HTERT RPE-1 (cell line): Measurements from ENCODE around the gene MAD1L1.

Experiments used
- in situ Hi-C: fragments of 300-500 bp; cut with MboI; formaldehyde crosslinking; loops from 4 replicates; pipeline ENCODE4 v1.14.3; 2020; ENCODE audit warnings: low sequenced_read_pairs

MAD1L1 gene

DNA sequence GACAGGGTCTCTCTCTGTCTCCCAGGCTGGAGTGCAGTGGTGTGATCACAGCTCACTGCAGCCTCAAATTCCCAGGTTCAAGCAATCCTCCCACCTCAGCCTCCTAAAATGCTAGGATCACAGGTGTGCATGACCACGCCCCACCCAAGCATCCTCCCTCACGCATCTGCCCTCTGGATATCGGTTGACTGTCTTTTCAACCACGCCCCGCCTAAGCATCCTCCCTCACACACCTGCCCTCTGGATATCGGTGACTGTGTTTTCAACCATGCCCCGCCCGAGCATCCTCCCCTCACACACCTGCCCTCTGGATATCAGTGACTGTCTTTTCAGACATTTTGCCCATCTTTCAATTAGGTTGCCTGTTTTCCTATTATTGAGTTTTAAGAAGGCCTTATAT is 140.5 kb downstream of the MAD1L1 start:
- in situ Hi-C loops, result no loop called here

DNA sequence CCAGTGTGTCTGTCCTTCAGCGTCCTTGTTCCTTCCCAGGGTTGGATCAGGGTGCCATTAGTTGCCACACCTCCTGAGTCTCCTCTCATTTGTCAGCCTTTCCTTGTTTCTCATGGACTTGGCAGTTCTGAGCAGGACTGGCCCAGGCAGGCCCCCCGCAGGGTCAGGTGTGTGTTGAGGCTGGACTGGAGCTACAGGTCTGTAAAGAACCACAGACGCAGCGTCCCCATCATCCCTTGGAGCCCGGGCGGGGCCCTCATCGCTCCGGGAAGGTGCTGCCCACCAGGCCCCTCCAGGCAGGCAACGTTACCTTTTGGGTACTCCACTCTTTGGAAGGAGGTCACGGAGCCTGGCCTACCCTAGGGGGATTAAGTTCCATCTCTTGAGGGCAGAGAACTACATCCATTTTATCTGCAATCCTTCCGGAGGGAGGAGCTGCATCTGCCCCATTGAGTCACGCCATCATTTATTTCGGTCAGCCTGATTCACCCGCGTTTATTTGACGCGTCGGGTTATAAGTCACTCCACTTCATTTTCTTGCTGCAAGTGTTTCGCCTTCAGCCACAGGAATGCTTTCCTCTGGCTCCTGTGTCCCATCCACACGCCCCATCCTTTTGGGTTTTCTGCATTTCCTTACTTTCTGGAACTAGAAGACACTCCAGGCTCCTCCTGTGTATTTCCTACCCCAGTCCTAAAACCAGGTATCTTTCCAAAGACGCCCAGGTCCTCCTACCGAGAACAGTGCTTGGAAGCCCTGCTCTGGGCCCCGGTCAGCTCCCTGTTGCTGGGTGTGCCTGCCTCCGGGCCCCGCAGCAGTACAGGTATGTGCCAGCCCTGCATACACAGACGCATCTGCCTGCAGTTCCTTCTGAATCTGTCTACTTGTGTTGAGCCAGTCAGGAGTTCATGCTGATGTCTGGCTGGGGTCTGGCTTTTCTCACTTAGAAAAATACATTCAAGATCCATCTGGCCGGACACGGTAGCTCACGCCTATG is 141.9 kb downstream of the MAD1L1 start:
- in situ Hi-C loops, result no loop called here

DNA sequence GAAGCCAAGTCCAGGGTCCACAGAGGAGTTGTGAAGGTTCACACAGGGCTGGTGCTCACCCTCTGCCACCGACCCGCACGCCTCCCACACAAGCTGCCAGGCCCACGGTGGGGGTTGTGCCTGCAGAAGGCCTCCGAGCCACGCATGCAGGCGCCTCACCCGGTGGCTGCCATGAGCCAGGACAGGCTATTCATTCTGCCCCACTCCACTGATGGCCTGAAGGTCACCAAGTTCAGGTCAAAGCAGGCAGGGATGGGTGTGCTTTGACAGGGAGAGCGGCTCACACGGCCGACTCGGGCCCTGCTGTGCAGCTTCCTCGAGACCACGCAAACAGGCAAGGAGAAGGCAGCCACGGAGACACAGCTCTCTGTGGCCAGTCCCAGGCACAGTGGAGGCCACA is 143.9 kb downstream of the MAD1L1 start:
- in situ Hi-C loops, result no loop called here

DNA sequence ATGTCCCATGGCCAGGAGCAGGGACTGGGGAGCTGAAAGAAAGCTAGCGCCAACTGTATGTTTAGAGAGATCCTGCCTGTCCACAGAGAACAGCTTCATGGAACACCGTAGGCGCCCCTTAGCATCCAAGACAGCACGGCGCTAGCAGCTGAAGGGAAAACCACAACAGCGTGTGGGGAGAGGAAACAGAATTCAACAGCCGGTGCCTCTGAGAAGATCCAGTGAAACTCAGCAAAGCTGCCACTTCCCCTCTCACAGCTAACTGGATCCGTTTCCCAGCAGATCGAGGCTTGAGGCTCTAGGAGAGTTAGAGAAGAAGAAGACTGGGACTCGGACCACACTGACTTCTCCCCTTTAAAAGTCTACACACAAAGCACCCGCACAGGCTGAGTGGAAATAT is 145.0 kb downstream of the MAD1L1 start:
- in situ Hi-C loops, result no loop called here

DNA sequence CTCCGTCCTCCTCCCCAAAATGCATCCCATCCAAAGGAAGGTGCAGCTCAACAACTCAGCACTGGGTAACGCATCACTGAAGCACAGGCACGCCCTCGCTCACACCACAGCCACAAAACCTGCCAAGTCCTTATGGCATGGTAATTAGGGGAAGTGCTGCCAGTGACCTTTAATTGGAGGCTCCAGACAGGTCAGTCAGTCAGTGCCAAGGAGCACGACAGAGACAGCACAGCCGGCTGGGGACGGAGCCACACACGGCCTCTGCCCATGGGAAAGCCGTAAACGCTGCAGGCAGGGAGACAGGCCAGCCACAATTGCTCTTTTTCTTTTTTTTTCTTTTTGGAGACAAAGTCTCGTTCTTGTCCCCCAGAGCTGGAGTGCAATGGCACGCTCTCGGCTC is 146.5 kb downstream of the MAD1L1 start:
- in situ Hi-C loops, result no loop called here

DNA sequence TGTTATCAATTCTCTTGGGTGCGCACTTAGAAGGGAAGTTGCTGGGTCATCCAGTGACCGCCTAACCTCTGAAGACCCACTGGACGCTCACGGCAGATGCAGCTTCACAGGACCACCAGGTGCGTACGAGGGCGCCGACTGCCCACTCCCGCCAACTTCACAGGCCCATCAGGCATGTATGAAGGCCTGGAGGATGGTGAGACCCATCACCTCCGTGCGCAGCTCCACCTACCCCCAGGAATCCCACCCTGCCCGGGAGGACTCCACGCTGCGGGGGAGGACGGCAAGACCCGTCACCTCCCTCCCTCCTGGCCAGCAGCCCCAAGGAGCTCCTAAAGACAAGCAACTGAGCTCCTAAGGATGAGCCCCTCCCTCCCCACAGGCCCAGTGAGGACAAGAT is 146.9 kb downstream of the MAD1L1 start:
- in situ Hi-C loops, result no loop called here

DNA sequence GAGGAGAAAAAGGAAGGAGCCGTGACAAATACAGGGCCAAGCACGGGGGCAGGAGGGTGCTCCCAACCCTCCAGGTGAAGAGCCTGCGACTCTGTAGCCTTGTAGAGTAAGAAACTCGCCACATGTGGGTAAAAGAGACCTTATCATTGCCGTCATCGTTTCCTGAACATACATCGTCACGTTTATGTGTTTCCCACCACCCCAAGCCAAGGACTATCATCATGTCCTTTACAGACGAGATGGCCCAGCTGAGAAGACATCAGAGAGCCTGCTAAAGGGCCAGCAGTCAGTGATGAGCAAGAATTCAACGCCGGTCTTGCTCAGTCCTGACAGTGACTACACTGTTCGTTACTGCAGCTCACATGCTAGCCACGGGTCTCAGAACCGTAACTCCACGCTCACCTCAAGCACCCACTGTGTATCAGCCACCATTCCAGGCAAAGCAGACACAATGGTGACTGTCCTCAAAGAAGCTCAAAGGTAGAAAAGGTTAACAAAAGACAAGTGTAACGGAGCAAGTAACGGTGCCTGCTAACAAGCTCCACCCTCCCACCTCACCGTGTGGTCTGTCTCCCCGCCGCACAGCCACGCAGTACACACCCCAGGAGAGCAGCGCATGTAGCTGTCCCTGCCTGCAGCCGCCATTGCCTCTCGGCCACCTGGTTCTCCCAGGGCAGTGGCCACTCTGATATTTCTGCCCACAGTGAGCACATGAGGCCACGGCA is 147.8 kb downstream of the MAD1L1 start:
- in situ Hi-C loops, result no loop called here

DNA sequence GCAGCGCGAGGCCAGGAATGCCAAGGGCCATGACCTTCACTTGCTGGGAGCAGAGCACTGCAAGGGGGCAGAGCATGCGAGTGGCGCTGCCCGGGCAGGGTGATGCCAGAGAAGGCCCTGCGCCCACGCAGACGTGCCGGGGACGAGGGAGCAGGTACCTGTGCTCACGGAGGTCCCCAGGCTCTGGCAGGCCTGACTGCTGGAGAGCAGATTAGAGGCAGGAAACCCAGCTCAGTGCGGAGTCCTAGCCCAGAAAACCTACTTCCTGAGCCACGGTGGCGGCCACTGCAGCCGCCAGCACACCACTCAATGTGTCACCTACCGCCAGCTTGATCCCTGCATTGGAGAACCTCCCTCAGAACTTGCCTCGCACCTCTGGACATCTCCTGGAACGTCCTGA is 148.4 kb downstream of the MAD1L1 start:
- in situ Hi-C loops, result no loop called here

DNA sequence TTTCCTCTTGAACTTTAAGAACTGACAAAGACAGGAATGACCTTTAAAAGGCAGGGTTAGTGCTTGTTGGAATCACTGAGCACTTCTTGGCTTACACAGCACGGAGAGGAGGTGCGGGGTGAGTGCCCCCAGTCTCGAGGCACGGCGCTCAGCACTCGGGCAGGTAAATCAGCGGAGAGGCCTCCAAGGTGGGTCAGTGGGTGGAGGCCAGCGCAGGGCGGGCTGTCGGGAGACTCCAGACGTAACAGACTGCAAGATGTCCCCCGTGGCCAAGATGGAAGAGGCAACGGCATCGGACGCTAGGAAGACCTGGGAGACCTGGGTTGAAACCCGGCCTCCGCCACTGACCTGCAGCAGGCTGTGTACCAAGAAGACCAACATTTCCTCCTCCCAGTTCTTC is 149.4 kb downstream of the MAD1L1 start:
- in situ Hi-C loops, result no loop called here

DNA sequence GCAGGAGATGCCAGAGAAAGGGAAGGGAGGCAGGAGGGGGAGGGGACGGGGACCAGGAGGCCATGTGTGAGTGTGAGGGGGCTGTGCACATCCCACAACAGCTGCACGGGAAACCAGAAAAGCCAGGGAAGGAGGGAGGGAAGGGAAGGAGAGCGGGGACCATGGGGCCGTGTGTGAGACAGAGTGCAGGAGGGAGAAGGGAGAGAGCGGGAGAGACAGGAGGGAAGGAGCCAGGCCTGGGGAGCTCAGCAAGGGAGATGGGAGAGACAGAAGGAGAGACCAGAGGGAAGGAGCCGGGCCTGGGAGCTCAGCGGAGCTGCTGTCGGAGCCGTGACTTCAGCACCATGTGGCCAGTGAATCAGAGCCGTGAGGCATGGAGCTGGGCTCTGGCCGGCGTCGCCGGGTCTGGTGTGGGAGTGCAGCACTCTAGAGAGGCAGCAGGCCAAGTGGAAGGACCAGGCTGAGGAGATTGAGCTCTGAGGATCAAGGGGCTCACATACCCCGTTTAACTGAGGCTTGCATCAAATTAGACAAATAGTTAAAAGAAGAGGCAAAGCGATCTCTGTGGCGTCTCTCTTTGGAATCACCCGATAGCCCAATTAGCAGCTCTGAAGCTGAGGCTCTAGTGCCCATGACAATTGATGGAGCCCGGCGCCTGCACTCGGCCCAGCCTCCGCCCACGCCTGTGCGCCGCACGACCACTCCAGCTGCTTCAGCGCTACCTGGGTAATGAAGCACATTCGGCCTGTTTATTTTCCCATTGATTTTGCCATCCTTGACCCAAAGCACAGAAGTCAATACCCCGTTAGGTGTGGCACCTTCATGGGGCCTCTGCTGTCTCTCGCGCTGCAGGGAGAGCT is 150.4 kb downstream of the MAD1L1 start:
- in situ Hi-C loops, result no loop called here

DNA sequence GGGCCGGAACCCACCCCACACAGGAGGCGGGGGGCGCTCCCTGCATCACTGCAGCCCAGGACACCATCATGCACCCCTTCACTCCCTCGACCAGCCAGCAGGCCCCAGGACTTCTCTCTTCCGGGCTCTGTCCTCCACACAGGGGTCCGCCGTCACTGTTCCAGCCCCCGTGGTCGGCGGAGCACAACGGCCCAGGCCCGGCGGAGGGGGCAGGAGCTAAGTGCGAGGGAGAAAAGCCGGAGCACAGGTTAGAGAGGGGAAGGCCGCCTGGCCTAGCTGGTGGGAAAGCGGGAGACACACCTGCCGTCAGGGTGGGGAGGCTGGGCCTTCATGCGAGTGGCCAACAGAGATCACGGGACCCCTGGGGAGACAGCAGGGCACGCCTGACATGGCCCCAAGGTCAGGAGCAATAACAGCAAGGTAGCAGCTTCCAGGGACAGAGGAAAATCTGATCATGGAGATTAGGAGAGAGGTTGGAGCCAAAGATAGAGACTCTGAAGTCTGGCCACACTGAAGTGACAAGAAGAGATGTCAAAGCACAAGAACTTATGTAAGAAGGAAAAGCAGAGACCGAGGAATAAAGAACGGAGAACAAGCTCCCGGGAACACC is 151.1 kb downstream of the MAD1L1 start:
- in situ Hi-C loops, result no loop called here

DNA sequence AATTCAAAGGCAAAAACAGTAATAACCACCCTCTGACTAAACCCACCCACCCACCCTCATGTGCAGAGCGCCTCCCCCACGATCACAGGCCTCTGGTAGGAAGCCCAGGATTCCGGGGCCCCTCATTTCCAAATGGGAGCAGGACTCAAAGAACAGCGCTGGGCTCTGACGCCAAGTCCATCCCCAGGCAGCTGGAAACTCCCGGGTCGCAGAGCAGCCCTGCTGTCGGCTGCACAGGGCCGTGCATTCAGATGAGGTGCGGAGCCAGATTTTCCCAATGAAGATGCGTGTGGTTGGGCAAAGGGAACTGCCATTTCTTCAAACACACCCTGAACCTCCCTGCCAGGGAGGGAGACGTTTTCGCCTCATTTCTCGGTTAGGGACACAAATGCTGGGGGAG is 152.3 kb downstream of the MAD1L1 start:
- in situ Hi-C loops, result no loop called here

DNA sequence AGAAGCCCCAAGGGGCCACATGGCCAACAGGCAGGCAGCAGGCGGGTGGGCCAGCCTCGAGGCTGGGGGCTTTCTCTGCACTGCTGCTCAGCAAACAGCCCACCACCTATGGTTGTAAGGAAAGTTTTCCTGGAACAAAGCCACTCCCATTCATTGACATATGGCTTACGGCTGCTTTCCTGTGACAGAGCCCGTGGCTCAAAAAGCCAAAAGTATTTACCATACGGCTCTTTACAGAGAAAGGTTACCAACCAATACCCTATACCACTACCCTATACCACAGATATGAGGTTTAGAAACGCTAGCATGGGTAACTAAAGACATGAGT is 152.7 kb downstream of the MAD1L1 start:
- in situ Hi-C loops, result no loop called here

DNA sequence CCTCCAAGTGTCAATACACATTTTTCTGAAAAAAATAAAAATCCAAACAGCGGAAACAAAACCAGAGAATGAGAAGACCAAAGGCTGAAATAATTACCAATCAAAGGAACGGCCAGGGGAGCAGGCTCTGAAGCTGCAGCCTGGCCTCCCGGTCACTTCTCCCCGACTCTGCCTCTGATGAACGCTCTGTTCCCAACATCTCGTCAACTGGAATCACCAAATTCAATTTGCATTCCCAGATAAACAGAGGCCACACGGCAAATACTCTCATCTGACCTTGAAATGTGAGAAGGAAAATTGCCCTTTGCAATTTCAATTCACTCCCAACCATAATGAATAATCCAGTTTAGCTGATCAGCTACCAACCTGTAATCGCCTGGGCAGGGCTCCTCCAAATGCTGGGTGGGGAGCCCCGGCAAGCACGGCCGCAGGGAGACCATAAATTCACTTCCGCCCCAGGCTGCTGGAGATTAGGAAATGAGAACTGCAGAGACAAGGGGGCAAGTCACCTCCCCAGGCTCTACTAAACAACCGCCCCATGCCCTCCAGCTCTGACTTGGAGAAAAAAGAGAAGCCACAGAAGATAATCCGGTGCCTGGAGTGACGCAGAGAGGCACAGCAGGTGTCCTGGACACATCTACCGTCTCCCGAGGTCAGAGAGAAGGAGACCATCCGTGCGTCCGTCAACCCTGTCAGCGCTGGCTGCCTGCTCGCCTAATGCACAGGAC is 153.2 kb downstream of the MAD1L1 start:
- in situ Hi-C loops, result no loop called here

DNA sequence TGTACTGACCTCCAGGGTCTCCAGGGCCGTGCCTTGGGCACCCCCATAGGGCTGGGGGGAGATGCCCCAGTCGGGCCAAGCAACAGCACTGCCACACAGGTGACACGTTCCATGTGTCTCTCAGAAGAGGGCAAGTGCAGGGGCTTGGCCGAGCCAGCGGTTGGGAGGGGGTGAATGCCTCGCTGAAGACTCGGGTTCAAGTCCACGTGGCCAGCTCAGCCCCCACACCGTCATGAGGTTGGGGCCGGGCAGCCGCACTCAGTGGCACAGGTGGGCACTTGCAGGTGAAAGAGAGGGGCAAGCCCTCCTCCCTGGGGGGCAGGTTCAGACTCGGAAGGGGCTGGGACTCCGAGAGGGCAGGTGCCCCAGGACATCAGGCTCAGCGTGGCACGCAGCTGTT is 153.8 kb downstream of the MAD1L1 start:
- in situ Hi-C loops, result no loop called here

DNA sequence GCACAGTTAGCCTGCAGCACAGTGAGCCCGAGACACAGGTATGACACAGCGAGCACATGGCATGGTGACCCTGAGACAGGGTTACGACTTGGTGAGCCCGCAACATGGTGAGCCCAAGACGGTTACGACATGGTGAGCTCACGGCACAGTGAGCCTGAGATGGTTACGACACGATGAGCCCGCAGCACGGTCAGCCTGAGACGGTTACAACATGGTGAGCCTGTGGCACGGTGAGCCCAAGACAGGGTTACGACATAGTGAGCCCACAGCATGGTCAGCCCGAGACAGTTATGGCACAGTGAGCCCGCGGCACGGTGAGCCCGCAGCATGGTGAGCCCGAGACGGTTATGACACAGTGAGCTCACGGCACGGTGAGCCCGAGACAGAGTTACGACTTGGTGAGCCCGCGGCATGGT is 156.1 kb downstream of the MAD1L1 start:
- in situ Hi-C loops, result no loop called here

DNA sequence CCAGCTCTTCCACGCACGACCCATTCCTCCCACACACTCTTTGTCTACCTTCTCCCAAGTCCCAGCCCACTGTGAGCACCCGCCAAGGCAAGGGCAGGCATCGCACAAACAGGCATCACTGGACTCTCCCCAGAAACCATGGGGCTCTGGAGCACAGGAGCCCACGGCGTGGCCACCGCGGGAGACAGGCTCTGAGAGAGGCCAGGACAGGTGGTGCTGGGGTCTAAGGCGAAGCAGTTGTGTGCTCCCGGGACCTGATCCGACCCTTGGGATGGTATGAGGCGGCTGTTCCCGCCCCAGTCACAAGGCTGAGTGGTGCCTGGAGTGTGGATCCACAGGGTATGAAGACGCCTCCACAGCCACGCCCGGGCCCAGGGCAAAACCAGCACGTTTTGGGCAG is 156.9 kb downstream of the MAD1L1 start:
- in situ Hi-C loops, result no loop called here

DNA sequence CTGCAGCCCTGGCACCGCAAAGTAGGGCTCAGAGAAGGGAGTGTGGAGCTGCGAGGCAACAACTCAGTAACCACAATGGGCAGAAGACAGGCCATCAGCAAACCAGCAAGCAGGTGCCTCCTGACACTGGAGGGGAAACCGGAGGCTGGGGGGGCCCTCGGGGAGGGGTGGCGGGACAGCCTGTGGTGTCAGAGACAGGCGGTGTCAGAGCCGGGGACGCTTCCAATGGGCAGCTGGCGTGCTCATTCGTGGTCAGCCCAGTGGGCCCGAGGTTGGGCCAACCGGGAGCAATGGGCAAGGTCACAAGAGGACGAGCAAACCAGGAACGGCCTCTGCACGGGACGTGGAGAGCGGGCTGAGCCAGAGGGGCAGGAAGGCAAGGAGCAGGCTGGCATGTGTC is 158.1 kb downstream of the MAD1L1 start:
- in situ Hi-C loops, result no loop called here

DNA sequence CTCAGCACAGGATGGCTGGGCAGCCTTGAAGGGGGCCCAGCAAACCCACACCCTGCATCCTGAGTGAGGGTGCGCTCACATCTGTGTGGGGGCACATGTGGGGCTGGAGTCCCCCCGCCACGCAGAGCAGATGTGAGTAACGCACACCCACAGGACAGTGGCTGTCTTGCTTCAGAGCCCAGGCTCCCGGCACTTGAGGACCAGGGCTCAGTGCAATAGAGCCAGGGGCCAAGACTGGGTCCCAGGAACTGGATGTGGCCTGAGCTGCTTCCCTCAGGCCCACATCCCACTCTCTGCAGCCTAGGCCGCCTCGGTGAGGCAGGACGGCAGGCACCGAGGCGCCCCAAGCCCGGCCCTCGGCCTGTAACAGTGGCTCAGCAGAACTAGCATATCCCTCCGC is 159.9 kb downstream of the MAD1L1 start:
- in situ Hi-C loops, result no loop called here

DNA sequence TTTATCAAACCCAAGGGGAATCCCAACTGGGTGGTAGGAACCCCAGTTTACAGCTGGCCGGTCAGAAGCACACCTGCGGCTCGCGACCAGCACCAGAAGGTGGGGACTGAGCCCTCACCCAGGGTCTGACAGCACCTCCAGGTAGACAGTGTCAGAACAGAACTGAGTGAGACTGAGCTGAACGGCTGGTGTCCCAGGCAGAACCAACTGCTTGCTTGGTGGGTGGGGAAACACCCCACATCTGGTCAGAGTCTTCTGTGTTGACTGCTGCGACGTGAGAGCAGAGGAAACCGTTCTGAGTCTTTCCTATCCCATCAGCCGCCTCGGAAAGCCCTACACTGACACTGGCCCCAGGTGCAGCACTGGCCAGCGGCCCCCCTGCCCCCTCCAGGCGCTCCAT is 160.7 kb downstream of the MAD1L1 start:
- in situ Hi-C loops, result no loop called here
